Loucy (cell line): ENCODE data around the gene LYZL2.

Source experiments
- EZH2phosphoT487 ChIP-seq: fragments of 200-600 bp; IDR thresholded peaks from 2 replicates; pipeline ENCODE4 v1.6.1; 2018; ENCODE audit warnings: antibody characterized with exemption, mild to moderate bottlenecking, moderate library complexity, borderline replicate concordance
- TF ChIP-seq, protein P1 (sequence below): fragments of 200-600 bp; sonication (generic); conservative IDR thresholded peaks from 2 replicates; pipeline ENCODE4 v1.5.1; 2014; ENCODE audit warnings: mild to moderate bottlenecking, antibody characterized with exemption, low read length

DNA sequence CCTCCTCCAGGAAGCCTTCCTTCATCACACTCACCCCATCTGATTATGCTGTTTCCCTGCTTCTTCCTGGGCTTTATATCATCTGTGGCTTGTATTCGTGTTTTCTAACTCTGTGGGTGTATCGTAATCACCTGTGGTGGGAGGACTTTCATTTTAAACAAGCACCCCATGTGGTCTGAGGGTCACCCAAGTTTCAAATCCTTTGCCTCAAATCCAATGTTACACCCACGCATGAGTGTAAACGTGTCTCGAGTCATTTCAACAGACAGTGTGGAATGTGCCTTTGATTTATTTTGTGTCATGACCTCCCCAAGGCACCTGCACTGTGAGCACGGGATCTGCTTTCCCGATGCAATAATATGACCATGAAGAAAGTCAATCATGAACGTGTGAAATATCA is 17.5 kb upstream of the LYZL2 start:
- no peak for TF ChIP-seq EZH2phosphoT487
- TF ChIP-seq, protein P1, sequence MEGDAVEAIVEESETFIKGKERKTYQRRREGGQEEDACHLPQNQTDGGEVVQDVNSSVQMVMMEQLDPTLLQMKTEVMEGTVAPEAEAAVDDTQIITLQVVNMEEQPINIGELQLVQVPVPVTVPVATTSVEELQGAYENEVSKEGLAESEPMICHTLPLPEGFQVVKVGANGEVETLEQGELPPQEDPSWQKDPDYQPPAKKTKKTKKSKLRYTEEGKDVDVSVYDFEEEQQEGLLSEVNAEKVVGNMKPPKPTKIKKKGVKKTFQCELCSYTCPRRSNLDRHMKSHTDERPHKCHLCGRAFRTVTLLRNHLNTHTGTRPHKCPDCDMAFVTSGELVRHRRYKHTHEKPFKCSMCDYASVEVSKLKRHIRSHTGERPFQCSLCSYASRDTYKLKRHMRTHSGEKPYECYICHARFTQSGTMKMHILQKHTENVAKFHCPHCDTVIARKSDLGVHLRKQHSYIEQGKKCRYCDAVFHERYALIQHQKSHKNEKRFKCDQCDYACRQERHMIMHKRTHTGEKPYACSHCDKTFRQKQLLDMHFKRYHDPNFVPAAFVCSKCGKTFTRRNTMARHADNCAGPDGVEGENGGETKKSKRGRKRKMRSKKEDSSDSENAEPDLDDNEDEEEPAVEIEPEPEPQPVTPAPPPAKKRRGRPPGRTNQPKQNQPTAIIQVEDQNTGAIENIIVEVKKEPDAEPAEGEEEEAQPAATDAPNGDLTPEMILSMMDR: no peak
